ENCODE results near the gene STOML3.
"Not testable (repeated sequence)": the region's sequence is repeated elsewhere in the genome, so short reads cannot be mapped to it uniquely, and the experiment has no call there.

STOML3 gene

GRCh38 chr13:39016087-39016486 lies 25.5 kb upstream of the STOML3 start:
- H4K20me1 ChIP-seq (ENCODE audit: insufficient read depth, low read length), result 0 out of 2 replicates have a peak, but pooled peaks cover 2% of the 10 kb centered on the region
- no peaks in the 10 kb centered on the region for H3K4me1 ChIP-seq (ENCODE audit: low read length)
- H3K36me3 ChIP-seq (replicated peaks; ENCODE audit: low read depth, low read length), result peaks cover 68% of the 10 kb centered on the region
- no peaks in the 10 kb centered on the region for H3K79me2 ChIP-seq (ENCODE audit: low read length)
- no peak overlapping the region for H3K4me3 ChIP-seq (ENCODE audit: low read length)
- H3K27ac ChIP-seq (ENCODE audit: low read length), result no peak overlapping the region
- H3K27me3 ChIP-seq (ENCODE audit: low read depth, low read length), result no peaks in the 10 kb centered on the region
- TF ChIP-seq EZH2phosphoT487 (IDR thresholded peaks at IDR 0.05; ENCODE audit: low read depth), result no peak
- TF ChIP-seq, protein P1, sequence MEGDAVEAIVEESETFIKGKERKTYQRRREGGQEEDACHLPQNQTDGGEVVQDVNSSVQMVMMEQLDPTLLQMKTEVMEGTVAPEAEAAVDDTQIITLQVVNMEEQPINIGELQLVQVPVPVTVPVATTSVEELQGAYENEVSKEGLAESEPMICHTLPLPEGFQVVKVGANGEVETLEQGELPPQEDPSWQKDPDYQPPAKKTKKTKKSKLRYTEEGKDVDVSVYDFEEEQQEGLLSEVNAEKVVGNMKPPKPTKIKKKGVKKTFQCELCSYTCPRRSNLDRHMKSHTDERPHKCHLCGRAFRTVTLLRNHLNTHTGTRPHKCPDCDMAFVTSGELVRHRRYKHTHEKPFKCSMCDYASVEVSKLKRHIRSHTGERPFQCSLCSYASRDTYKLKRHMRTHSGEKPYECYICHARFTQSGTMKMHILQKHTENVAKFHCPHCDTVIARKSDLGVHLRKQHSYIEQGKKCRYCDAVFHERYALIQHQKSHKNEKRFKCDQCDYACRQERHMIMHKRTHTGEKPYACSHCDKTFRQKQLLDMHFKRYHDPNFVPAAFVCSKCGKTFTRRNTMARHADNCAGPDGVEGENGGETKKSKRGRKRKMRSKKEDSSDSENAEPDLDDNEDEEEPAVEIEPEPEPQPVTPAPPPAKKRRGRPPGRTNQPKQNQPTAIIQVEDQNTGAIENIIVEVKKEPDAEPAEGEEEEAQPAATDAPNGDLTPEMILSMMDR (IDR thresholded peaks at IDR 0.05; ENCODE audit: low read depth, low read length), result no peak
- H2AFZ ChIP-seq (ENCODE audit: low read depth, low read length), result no peak overlapping the region
- H3K9me3 ChIP-seq (ENCODE audit: insufficient read depth, low read length), result no peaks in the 10 kb centered on the region
- H3K9ac ChIP-seq (ENCODE audit: low read length), result no peak overlapping the region
- H3K4me2 ChIP-seq (ENCODE audit: low read length), result no peak overlapping the region

- H2AFZ ChIP-seq (ENCODE audit: low read depth, low read length), result no peak overlapping the region
Measured at GRCh38 chr13:39013462-39013861, 22.8 kb upstream of the STOML3 start.

GRCh38 chr13:39012608-39013007 lies 22.0 kb upstream of the STOML3 start:
- no peak overlapping the region for H3K9ac ChIP-seq (ENCODE audit: low read length)
- no peak overlapping the region for H3K4me3 ChIP-seq (ENCODE audit: low read length)
- H3K4me2 ChIP-seq (ENCODE audit: low read length), result no peak overlapping the region
- no peaks in the 10 kb centered on the region for H3K4me1 ChIP-seq (ENCODE audit: low read length)
- TF ChIP-seq EZH2phosphoT487 (IDR thresholded peaks at IDR 0.05; ENCODE audit: low read depth), result no peak
- TF ChIP-seq, protein P1 (IDR thresholded peaks at IDR 0.05; ENCODE audit: low read depth, low read length), result peak; percentile 36
- no peak overlapping the region for H2AFZ ChIP-seq (ENCODE audit: low read depth, low read length)
- H3K79me2 ChIP-seq (ENCODE audit: low read length), result no peaks in the 10 kb centered on the region
- H3K36me3 ChIP-seq (replicated peaks; ENCODE audit: low read depth, low read length), result peaks cover 89% of the 10 kb centered on the region
- no peaks in the 10 kb centered on the region for H3K27me3 ChIP-seq (ENCODE audit: low read depth, low read length)
- H3K27ac ChIP-seq (ENCODE audit: low read length), result no peak overlapping the region
- H4K20me1 ChIP-seq (ENCODE audit: insufficient read depth, low read length), result 0 out of 2 replicates have a peak, but pooled peaks cover 2% of the 10 kb centered on the region
- H3K9me3 ChIP-seq (ENCODE audit: insufficient read depth, low read length), result no peaks in the 10 kb centered on the region

More at GRCh38 chr13:39013462-39013861, 22.8 kb upstream of the STOML3 start:
- peaks cover 87% of the 10 kb centered on the region for H3K36me3 ChIP-seq (replicated peaks; ENCODE audit: low read depth, low read length)
- no peaks in the 10 kb centered on the region for H3K27me3 ChIP-seq (ENCODE audit: low read depth, low read length)
- H4K20me1 ChIP-seq (ENCODE audit: insufficient read depth, low read length), result 0 out of 2 replicates have a peak, but pooled peaks cover 2% of the 10 kb centered on the region
- H3K9me3 ChIP-seq (ENCODE audit: insufficient read depth, low read length), result no peaks in the 10 kb centered on the region
- TF ChIP-seq EZH2phosphoT487 (IDR thresholded peaks at IDR 0.05; ENCODE audit: low read depth), result no peak
- TF ChIP-seq, protein P1 (IDR thresholded peaks at IDR 0.05; ENCODE audit: low read depth, low read length), result no peak
- no peaks in the 10 kb centered on the region for H3K4me1 ChIP-seq (ENCODE audit: low read length)
- no peak overlapping the region for H3K27ac ChIP-seq (ENCODE audit: low read length)
- no peaks in the 10 kb centered on the region for H3K79me2 ChIP-seq (ENCODE audit: low read length)
- H3K4me3 ChIP-seq (ENCODE audit: low read length), result no peak overlapping the region
- no peak overlapping the region for H3K4me2 ChIP-seq (ENCODE audit: low read length)
- H3K9ac ChIP-seq (ENCODE audit: low read length), result no peak overlapping the region

- peaks cover 47% of the 10 kb centered on the region for H3K36me3 ChIP-seq (replicated peaks; ENCODE audit: low read depth, low read length)
- H2AFZ ChIP-seq (ENCODE audit: low read depth, low read length); H3K9me3 ChIP-seq (ENCODE audit: insufficient read depth, low read length); H4K20me1 ChIP-seq (ENCODE audit: insufficient read depth, low read length); H3K4me1 ChIP-seq (ENCODE audit: low read length); H3K9ac ChIP-seq (ENCODE audit: low read length); H3K4me2 ChIP-seq (ENCODE audit: low read length); H3K27me3 ChIP-seq (ENCODE audit: low read depth, low read length); H3K4me3 ChIP-seq (ENCODE audit: low read length); H3K27ac ChIP-seq (ENCODE audit: low read length); H3K79me2 ChIP-seq (ENCODE audit: low read length): not testable (repeated sequence)
Measured at GRCh38 chr13:39006371-39007111, 15.9 kb upstream of the STOML3 start.
